ENCODE results near the gene MYL11.

The MYL11 gene

GRCh38 chr16:30354423-30355143 lies 20.0 kb upstream of the MYL11 start:
- DNase-seq: no peak

GRCh38 chr16:30355144-30355953 lies 19.3 kb upstream of the MYL11 start, which contains the start of gene CD2BP2:
TSS of gene CD2BP2 (minus strand) at chr16:30355308. CDS start at chr16:30354681, 627 bp downstream.
- DNase-seq: peak; percentile 61 to 79 (median 72)

DNA sequence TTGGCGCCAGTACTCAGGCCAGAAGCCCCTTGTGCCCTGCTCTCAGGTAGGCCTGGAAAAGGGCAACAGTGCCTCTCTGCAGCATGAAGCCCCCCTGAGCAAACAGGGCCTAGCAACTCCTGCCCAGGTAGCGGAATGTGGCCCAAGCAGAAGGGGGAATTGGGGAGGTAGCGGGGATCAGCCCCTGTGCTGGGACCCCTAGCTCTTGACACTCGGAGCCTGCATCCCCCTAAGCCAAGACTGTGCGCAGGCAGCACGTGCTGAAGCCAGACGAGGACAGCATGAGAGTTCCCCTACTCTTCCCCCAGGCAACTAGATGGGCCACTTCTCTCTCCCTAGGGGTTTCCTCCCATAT lies 18.7 kb upstream of the MYL11 start:
- no peak for DNase-seq

DNA sequence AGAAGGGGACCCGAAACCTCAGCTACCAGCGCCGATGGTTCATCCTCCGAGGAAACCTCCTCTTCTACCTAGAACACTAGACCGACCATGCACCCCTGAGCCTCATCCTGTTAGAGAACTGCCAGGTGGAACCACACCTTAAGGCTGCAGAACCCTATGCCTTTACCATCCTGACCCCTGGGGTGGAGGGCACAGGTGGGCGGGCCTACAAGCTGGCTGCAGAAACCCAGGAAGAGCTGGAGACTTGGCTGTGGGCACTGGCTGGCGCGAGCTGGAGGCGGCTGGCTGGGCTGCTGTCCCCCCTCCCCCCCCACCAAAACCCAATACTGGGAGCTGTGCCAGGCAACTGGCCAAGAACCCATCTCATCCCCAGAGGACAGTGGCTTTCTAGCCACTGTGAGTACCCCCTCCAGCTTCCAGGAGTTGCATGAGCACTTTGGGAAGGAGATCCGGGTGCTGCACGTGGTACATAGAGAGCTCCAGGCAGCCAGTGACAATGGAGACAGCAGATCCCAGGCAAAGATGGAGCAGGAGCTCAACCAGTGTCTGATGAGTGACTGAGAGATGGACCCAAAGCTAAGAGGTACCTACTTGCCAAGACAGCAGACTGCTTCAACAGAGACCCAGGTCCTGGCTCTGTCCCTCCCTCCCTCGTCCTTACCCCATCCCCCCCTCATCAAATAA lies 18.1 kb upstream of the MYL11 start:
- peak in 1 of 4 experiments; percentile 12 for DNase-seq

GRCh38 chr16:30357085-30357714 lies 17.4 kb upstream of the MYL11 start:
- DNase-seq: no peak

DNA sequence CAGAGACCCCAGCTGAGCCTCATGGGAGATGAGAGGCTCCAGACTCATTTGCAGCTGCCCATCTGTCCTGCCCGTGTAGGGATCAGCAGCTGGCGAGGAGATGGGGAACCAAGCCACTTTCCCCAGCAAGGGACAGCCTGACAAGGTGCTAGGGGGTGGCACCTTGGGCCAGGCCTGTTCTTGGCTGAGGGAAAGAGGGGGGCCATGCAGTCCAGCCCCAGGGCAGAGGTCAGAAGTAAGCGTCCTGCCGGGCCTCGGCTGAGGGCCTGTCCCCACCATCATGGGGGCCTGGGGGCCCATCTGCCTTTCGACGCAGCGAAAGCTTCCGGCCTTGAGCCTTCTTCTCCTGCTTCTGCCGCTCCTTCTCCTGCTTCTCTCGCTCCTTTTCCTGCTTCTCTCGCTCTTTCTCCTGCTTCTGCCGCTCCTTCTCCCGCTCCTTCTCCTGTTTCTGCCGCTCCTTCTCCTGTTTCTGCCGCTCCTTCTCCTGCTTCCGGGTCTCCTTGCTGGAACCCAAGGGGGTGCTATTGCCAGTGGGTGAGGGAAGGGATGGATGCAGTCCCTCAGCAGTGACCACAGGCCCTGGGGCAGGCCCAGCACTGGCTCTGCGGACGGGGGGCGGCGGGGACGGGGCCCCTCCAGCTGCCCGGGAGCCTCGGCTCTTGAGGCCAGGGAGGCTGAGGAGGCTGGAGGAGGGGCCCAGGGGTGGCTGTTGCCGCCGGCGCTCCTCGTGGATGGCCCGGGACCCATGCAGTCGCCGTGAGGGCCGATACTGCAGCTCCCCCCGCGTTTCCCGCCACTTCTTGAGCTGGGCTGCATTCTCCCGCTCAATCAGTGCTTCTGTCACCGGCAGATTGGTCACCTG lies 16.7 kb upstream of the MYL11 start:
- DNase-seq: no peak

DNA sequence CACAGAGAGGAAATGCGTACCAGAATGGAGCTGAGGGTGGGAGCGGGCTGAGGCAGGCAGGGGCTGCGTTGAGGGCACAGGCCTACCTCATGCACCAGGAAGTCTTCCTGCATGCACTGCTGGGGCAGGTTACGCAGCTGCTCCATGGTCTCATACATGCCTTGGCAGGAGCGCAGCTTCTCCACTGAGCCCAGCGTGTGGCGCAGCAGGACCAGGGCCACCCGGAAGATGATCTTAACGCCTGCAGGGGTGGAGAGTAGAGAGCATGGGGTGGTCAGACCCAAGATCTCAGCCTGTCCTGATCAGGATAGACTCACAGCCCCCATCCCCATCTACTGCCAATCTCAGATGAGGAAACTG lies 16.0 kb upstream of the MYL11 start:
- no peak for DNase-seq

- no peak for DNase-seq
Observed at GRCh38 chr16:30358990-30359870, 15.4 kb upstream of the MYL11 start.

DNA sequence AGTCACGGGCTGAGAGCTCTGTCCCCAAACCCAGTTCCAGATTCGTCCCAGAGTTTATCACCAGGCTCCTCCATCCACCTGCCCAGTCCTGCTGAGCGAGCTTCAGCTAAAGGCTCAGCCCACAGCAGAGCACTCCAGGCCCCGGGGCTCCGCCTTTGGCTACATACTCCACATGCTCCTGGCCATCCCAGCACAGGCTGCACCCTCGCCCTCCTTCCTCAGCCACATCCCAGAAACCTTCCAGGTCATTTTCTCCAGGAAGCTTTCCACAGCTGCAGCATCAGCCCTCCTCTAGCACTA lies 14.8 kb upstream of the MYL11 start:
- DNase-seq: no peak

- DNase-seq: no peak
Observed at GRCh38 chr16:30361180-30361579, 13.4 kb upstream of the MYL11 start.

GRCh38 chr16:30365200-30365599 lies 9.4 kb upstream of the MYL11 start:
- no peak for DNase-seq

- DNase-seq: no peak
Observed at GRCh38 chr16:30366511-30366910, 8.1 kb upstream of the MYL11 start.

DNA sequence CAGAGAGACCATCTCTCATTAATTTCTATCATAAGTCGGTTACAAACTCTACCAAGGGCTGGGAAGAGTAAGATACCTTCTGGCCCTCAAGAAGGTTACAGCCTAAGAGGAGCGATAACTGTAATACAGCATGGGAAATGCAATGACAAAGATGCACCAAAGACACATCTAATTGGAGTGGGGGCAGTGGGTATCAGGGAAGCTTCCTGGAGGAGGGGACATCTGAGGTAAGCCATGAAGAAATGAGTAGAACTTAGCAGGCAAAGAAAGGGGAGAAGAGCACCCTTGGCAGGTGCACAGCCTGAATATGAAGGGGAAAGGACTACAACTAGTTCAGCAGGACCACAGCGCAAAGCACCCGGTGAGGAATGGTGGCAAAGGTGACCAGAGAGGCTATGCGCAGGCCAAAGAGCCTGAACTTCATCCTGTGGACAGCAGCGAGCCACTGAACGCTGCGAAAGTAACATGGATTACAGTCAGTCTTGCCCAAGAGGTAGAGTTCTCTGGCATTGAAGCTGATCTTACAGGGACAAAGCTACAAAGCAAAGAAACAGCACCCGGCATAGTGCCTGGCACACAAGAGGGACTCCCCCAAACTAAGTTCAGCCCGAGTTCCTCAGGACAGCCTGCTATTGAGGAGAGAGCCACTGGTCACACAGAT lies 7.1 kb upstream of the MYL11 start:
- DNase-seq: no peak

- no peak for DNase-seq
Observed at GRCh38 chr16:30368122-30368791, 6.3 kb upstream of the MYL11 start.

DNA sequence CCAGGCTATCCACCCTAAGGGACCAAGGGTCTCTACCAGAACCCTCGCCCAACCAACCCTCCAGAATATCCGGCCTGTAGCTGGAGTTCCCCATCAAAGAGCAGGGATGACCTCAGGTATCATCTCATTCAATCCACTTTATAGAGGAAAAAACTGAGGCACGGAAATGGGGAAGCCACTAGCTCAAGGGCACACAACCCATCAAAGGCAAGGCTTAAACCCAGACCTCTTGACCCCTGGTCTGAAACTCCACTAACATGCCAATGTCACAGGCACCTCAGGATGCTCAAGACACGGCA lies 5.9 kb upstream of the MYL11 start:
- DNase-seq: no peak

GRCh38 chr16:30369091-30369937 lies 5.3 kb upstream of the MYL11 start:
- no peak for DNase-seq

DNA sequence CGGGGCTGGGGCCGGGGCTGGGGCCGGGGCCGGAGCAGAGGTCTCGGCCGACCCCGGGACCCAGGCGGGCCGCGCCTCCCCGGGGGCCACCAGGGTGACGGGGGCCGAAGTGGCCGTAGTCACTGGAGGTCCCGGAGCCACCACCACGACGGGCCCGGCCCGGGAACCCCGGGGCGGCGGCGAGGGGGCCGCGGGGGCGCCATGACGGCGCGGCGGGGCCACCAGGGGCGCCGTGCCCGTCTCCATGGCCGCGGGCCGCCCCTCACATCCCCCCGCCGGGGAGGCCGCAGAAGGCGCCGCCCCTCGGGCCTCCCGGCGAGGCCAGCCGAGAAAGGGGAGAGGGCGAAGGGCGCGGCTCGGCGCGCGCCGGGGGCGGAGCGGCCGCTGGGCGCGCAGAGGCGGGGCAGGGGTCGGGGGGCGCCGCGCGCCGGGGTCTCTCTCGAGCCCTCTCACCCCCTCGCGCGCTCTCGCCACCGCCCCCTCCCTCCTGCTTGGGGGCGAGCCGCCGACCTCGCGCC lies 4.6 kb upstream of the MYL11 start:
- DNase-seq: no peak

DNA sequence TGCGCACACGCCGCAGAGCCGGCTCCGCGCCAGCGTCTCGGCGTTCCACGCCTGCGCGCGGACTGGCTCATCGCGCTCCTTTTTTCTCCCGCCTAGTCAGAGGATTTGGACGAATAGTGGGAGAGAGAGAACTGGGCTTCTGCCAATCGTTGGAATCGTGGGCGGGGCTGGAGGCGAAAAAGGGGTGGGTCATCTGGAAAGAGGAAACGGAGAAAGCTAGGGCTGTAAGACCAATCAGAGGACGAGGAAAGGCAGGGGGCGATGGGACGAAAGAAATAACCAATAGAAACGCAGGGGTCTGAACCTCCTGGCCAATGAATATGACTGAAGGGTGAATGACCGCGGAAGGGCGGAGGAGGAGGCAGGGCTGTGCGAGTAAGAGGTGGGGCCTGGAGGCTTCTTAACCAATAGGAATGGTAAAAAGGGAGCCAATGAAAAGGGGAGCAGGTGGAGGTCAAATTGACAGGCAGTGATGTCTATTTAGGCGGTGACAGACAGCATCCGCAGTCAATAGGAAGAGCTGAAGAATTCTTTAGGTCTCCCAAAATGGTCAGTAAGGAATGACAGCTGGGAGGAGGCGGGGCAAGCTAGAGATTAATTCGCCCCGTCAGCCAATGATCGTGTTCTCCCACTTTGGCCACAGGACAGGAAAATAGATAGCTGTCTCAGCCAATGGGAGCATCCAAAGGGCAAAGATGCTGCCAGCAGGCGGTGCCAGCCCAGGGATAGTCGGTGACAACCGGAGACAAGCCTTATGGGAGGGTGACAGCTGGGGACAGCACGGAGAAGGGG lies 4.0 kb upstream of the MYL11 start, which contains the start of gene TBC1D10B:
Gene TBC1D10B, minus strand, starts transcription at position 39 of the 792 bp plus-strand sequence. CDS start 311 bp downstream, outside the sequence.
- DNase-seq: peak; percentile 85 to 97 (median 92)
